HCT116 (cell line): ENCODE results near the gene BBX. TPM values are rescaled to one million over a fixed set of nuclear protein-coding genes. Genes with fewer than 3 reads are reported as not detected.

Experiments
- ATAC-seq: fragments of 200-7000 bp; cut with Tn5 transposase; 2 replicates; pipeline ENCODE4 v1.9.1; 2020; ENCODE audit warnings: mild to moderate bottlenecking, moderate library complexity
- BruUV-seq: library from RNA; stranded (reverse); fragments of 400-500 nt; replicated peaks from 2 replicates; lab custom pipeline; 2021; lab: Mats Ljungman, UMichigan
- CTCF ChIA-PET: fragments of 300-600 bp; sonication (Branson Sonifier 250); formaldehyde crosslinking; loops from one replicate; lab custom pipeline; 2021; ENCODE audit warnings: antibody characterized with exemption; lab: Charles Lee
- POLR2A ChIA-PET: fragments of 300-600, 350-600 bp; sonication (Branson Sonifier 250); formaldehyde crosslinking; loops from one replicate; lab custom pipeline; 2021; ENCODE audit warnings: antibody characterized with exemption; lab: Charles Lee
- RAD21 ChIA-PET, 2 experiments: fragments of 300-600 bp; sonication (Branson Sonifier 250); formaldehyde crosslinking; loops; one replicate each; lab custom pipeline; 2023; ENCODE audit warnings: low total read pairs in 2 of 2; ENCODE audit not compliant: uncharacterized antibody in 2 of 2, unreplicated experiment in 2 of 2, low non-redundant PET in 1 of 2; lab: Charles Lee
- DNase-seq: peaks from one replicate; pipeline ENCODE4 v3.0.0-alpha.2; 2010; ENCODE audit warnings: low read depth, low spot score
- H2AFZ ChIP-seq: fragments of 200-600 bp; shearing (Covaris generic), sonication (generic); 2 replicates; pipeline ENCODE4 v1.6.1; 2017; ENCODE audit warnings: low read depth, mixed run types, mixed read lengths, antibody characterized with exemption, low read length; ENCODE audit not compliant: poor library complexity, severe bottlenecking
- H3K27ac ChIP-seq: 2 replicates; pipeline ENCODE4 v1.5.1; 2012; ENCODE audit warnings: low read depth, low read length
- H3K27me3 ChIP-seq: fragments of 200-600 bp; sonication (generic); 2 replicates; pipeline ENCODE4 v1.6.1; 2016; ENCODE audit warnings: mixed run types, low read length, mixed read lengths; ENCODE audit not compliant: insufficient read depth
- H3K36me3 ChIP-seq, 2 experiments: fragments of 200-500 bp in 1 of 2; fragments of 200-600 bp in 1 of 2; sonication (Bioruptor generic) in 1 of 2; sonication (generic) in 1 of 2; 2 replicates each; pipeline versions ENCODE4 v1.5.1 to v1.6.1; 2014 to 2016; ENCODE audit warnings: low read length in 2 of 2, inconsistent platforms in 1 of 2, mixed read lengths in 1 of 2, mixed run types in 1 of 2; ENCODE audit not compliant: insufficient read depth in 2 of 2, control insufficient read depth in 1 of 2
- H3K4me1 ChIP-seq, 2 experiments: fragments of 200-600 bp in 1 of 2; sonication (generic) in 1 of 2; 2 replicates each; pipeline versions ENCODE4 v1.5.1 to v1.6.1; 2012 to 2017; ENCODE audit warnings: low read length in 2 of 2, inconsistent platforms in 1 of 2, mild to moderate bottlenecking in 1 of 2, mixed read lengths in 1 of 2, mixed run types in 1 of 2, moderate library complexity in 1 of 2; ENCODE audit not compliant: insufficient read depth in 2 of 2, control insufficient read depth in 1 of 2
- H3K4me2 ChIP-seq: fragments of 200-600 bp; sonication (generic); 2 replicates; pipeline ENCODE4 v1.6.1; 2017; ENCODE audit warnings: mixed run types, low read length, mixed read lengths
- H3K4me3 ChIP-seq, 2 experiments: fragments of 200-600 bp in 1 of 2; sonication (generic) in 1 of 2; replicated peaks in 1 of 2; 2 replicates each; pipeline ENCODE4 v1.5.1; 2011 to 2016; ENCODE audit warnings: low read length in 2 of 2, control low read depth in 1 of 2, low read depth in 1 of 2, mild to moderate bottlenecking in 1 of 2, mixed read lengths in 1 of 2, mixed run types in 1 of 2
- H3K79me2 ChIP-seq: fragments of 200-600 bp; sonication (generic); 2 replicates; pipeline ENCODE4 v1.6.1; 2017; ENCODE audit warnings: mild to moderate bottlenecking, mixed run types, low read length, moderate library complexity, mixed read lengths; ENCODE audit not compliant: insufficient read depth
- H3K9ac ChIP-seq: fragments of 200-600 bp; sonication (generic); 2 replicates; pipeline ENCODE4 v1.6.1; 2016; ENCODE audit warnings: low read length, mixed read lengths
- H3K9me2 ChIP-seq: fragments of 200-600 bp; sonication (generic), shearing (Covaris generic); 2 replicates; pipeline ENCODE4 v1.6.1; 2017; ENCODE audit warnings: mixed run types, mild to moderate bottlenecking, moderate library complexity; ENCODE audit not compliant: insufficient read depth
- H3K9me3 ChIP-seq, 2 experiments: fragments of 200-500 bp in 1 of 2; fragments of 200-600 bp in 1 of 2; sonication (Bioruptor generic) in 1 of 2; sonication (generic) in 1 of 2; 2 replicates each; pipeline ENCODE4 v1.6.1; 2014 to 2017; ENCODE audit warnings: low read length in 2 of 2, mixed read lengths in 2 of 2, inconsistent platforms in 1 of 2, low read depth in 1 of 2, mild to moderate bottlenecking in 1 of 2, mixed run types in 1 of 2, moderate library complexity in 1 of 2; ENCODE audit not compliant: control insufficient read depth in 1 of 2, insufficient read depth in 1 of 2
- H4K20me1 ChIP-seq: fragments of 200-600 bp; sonication (generic), shearing (Covaris generic); 2 replicates; pipeline ENCODE4 v1.6.1; 2017; ENCODE audit warnings: mixed run types, mild to moderate bottlenecking, moderate library complexity; ENCODE audit not compliant: insufficient read depth
- CEBPB ChIP-seq: IDR thresholded peaks from 2 replicates; pipeline ENCODE4 v1.6.1; 2012; ENCODE audit warnings: low read depth
- EGR1 ChIP-seq: IDR thresholded peaks from 2 replicates; pipeline ENCODE4 v1.6.1; 2012; ENCODE audit warnings: low read depth
- EZH2 ChIP-seq: fragments of 200-600 bp; sonication (generic); IDR thresholded peaks from 2 replicates; pipeline ENCODE4 v1.6.1; 2017; ENCODE audit warnings: antibody characterized with exemption, mixed run types
- EZH2phosphoT487 ChIP-seq: fragments of 200-600 bp; IDR thresholded peaks from 2 replicates; pipeline ENCODE4 v1.6.1; 2018; ENCODE audit warnings: antibody characterized with exemption, borderline replicate concordance
- JUND ChIP-seq: IDR thresholded peaks from 2 replicates; pipeline ENCODE4 v1.6.1; 2012
- POLR2AphosphoS5 ChIP-seq: IDR thresholded peaks from 2 replicates; pipeline ENCODE4 v1.6.1; 2011; ENCODE audit warnings: mild to moderate bottlenecking, low read depth, low read length, moderate library complexity
- SRF ChIP-seq: IDR thresholded peaks from 2 replicates; pipeline ENCODE4 v1.6.1; 2012; ENCODE audit warnings: low read depth
- YY1 ChIP-seq: IDR thresholded peaks from 2 replicates; pipeline ENCODE4 v1.6.1; 2011; ENCODE audit warnings: low read length, low read depth, moderate library complexity, mild to moderate bottlenecking; ENCODE audit not compliant: insufficient replicate concordance; ENCODE audit errors: extremely low read depth
- ZFX ChIP-seq: fragments of 450-650 bp; IDR thresholded peaks from 2 replicates; pipeline ENCODE4 v1.6.1; 2017
- ZNF274 ChIP-seq: fragments of 200-500 bp; sonication (Bioruptor generic); IDR thresholded peaks from 2 replicates; pipeline ENCODE4 v1.6.1; 2014; ENCODE audit warnings: mild to moderate bottlenecking, low read depth, low read length, inconsistent platforms
- intact Hi-C: fragments of 100-400 bp; cut with micrococcal nuclease; formaldehyde crosslinking; loops from 2 replicates; pipeline ENCODE4 v1.10.0; 2022
- total RNA-seq: library from RNA; stranded (reverse); gene quantifications from one replicate; pipeline ENCODE4 v1.2.1, GENCODE V29; 2021; ENCODE audit not compliant: unreplicated experiment
- TF ChIP-seq, protein P1 (sequence below): IDR thresholded peaks from 2 replicates; pipeline ENCODE4 v1.6.1; 2011; ENCODE audit warnings: mild to moderate bottlenecking, low read length, moderate library complexity; ENCODE audit not compliant: insufficient replicate concordance; ENCODE audit errors: extremely low read depth
- TF ChIP-seq, protein P2 (sequence below): IDR thresholded peaks from 2 replicates; pipeline ENCODE4 v1.6.1; 2012; ENCODE audit warnings: low read depth
- TF ChIP-seq, protein P3 (sequence below): IDR thresholded peaks from 2 replicates; pipeline ENCODE4 v1.6.1; 2012

The BBX gene
- total RNA-seq, 1 experiment from 2014 or later = 55.6 TPM

DNA sequence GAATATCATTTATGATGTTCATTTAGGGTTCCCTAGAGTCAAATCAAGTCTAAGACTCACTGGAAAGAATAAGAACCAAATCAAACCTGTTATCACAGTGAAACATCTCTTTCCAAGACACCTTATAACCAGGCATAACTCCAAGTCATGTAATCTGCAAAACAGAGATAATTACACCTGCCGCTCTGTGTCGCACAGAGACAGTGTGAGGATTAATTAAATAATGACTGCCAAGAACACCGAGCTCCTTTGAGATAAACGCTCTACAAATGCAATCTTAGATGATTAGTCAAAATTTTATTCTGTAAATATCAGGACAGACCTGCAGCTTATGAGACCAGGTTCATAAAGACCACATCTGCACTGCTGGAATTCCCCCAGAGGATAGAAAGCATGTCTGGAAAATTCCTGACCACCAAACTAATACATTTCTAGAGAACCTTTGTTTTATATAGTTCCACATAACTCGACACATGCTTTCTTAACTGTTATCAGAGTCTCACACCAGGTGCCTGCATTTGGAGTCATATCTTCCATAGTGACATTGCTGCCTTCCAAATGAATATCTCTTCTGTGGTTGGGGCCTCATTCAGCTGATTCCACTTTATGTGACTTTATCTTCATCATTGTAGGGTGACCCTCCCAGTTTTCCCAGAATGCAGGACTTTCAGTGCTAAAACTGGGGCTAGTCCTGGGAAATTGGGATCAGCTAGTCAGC, 315.3 kb downstream of the BBX start (continued):
- TF ChIP-seq POLR2AphosphoS5 = no peak
- no peak for TF ChIP-seq EZH2
- no peak for TF ChIP-seq ZNF274
- TF ChIP-seq ZFX = no peak
- TF ChIP-seq EZH2phosphoT487 = no peak

DNA sequence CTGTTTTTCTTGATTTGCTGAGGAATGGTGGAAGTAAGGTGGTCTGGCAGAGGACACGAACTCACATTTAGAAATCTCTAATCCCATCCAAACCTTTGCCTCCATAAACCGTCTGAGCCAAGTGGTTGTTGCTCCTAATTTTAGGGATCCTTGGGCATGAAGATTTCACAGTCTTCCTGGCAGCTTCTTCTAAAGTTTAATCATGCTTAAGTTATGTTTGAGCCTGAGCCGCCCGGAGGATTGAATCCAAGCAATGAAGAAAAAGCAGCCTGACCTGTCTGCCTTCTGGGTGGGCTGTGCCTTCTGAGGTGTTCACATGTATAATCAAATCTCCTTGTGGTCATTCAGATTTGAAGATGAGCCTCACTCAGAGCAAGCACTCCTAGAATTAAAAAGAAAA, 319.1 kb downstream of the BBX start:
- BruUV-seq = no TSS peak
- H3K4me1 ChIP-seq = peaks cover 0 to 3% of the 10 kb centered on the region in 2 experiments; a peak in 1 of 4 replicates
- no peaks in the 10 kb centered on the region for H3K79me2 ChIP-seq
- H3K27ac ChIP-seq = no peak overlapping the region
- no peak overlapping the region for H3K4me2 ChIP-seq
- no peak for DNase-seq
- no peaks in the 10 kb centered on the region for H3K36me3 ChIP-seq
- H2AFZ ChIP-seq = no peak overlapping the region
- RAD21 ChIA-PET = no interaction called here
- intact Hi-C loops = no loop called here
- no peak overlapping the region for H3K9ac ChIP-seq
- no peaks in the 10 kb centered on the region for H4K20me1 ChIP-seq
- CTCF ChIA-PET = no interaction called here
- POLR2A ChIA-PET = no interaction called here
- H3K4me3 ChIP-seq = no peak overlapping the region
- TF ChIP-seq CEBPB (no peak), ZFX (no peak), EGR1 (no peak), JUND (no peak), SRF (no peak)
- no peaks in the 10 kb centered on the region for H3K27me3 ChIP-seq
- ATAC-seq = no peak
- no peaks in the 10 kb centered on the region for H3K9me2 ChIP-seq
- no peaks in the 10 kb centered on the region for H3K9me3 ChIP-seq

DNA sequence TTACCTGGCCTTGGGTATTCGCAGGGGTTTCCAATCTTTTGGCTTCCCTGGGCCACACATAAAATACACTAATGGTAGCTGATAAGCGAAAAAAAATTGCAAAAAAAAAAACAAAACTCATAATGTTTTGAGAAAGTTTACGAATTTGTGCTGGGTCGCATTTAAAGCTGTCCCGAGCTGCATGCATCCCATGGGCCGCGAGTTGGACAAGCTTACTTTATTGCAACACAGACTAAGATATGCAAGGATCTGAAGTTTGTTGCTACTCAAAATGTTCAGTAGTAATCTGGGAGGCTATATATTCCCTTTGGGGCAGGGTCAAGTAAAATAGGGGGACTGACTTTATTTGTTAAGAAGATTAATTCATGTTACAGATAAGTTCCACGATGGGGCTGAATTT, 320.2 kb downstream of the BBX start:
- ChIA-PET POLR2A (no interaction called here), CTCF (interaction anchor here (1.2 kb wide), 1 partner anchor 13 kb away, joined by 3 read pairs; no protein-coding TSS in a partner anchor), RAD21 (no interaction called here)
- Histone ChIP-seq H3K9me2 (no peaks in the 10 kb centered on the region), H3K4me3 (no peak overlapping the region), H3K27ac (no peak overlapping the region), H3K9me3 (no peaks in the 10 kb centered on the region), H4K20me1 (no peaks in the 10 kb centered on the region), H3K4me1 (peaks cover 0 to 3% of the 10 kb centered on the region in 2 experiments; a peak in 1 of 4 replicates), H3K27me3 (no peaks in the 10 kb centered on the region), H3K79me2 (no peaks in the 10 kb centered on the region), H3K9ac (no peak overlapping the region), H2AFZ (no peak overlapping the region), H3K4me2 (no peak overlapping the region), H3K36me3 (no peaks in the 10 kb centered on the region)
- intact Hi-C loops = no loop called here
- DNase-seq = no peak
- no TSS peak for BruUV-seq
- ATAC-seq = no peak
- TF ChIP-seq, protein P1, sequence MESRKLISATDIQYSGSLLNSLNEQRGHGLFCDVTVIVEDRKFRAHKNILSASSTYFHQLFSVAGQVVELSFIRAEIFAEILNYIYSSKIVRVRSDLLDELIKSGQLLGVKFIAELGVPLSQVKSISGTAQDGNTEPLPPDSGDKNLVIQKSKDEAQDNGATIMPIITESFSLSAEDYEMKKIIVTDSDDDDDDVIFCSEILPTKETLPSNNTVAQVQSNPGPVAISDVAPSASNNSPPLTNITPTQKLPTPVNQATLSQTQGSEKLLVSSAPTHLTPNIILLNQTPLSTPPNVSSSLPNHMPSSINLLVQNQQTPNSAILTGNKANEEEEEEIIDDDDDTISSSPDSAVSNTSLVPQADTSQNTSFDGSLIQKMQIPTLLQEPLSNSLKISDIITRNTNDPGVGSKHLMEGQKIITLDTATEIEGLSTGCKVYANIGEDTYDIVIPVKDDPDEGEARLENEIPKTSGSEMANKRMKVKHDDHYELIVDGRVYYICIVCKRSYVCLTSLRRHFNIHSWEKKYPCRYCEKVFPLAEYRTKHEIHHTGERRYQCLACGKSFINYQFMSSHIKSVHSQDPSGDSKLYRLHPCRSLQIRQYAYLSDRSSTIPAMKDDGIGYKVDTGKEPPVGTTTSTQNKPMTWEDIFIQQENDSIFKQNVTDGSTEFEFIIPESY = no peak
- TF ChIP-seq, protein P2, sequence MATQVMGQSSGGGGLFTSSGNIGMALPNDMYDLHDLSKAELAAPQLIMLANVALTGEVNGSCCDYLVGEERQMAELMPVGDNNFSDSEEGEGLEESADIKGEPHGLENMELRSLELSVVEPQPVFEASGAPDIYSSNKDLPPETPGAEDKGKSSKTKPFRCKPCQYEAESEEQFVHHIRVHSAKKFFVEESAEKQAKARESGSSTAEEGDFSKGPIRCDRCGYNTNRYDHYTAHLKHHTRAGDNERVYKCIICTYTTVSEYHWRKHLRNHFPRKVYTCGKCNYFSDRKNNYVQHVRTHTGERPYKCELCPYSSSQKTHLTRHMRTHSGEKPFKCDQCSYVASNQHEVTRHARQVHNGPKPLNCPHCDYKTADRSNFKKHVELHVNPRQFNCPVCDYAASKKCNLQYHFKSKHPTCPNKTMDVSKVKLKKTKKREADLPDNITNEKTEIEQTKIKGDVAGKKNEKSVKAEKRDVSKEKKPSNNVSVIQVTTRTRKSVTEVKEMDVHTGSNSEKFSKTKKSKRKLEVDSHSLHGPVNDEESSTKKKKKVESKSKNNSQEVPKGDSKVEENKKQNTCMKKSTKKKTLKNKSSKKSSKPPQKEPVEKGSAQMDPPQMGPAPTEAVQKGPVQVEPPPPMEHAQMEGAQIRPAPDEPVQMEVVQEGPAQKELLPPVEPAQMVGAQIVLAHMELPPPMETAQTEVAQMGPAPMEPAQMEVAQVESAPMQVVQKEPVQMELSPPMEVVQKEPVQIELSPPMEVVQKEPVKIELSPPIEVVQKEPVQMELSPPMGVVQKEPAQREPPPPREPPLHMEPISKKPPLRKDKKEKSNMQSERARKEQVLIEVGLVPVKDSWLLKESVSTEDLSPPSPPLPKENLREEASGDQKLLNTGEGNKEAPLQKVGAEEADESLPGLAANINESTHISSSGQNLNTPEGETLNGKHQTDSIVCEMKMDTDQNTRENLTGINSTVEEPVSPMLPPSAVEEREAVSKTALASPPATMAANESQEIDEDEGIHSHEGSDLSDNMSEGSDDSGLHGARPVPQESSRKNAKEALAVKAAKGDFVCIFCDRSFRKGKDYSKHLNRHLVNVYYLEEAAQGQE = no peak
- TF ChIP-seq, protein P3, sequence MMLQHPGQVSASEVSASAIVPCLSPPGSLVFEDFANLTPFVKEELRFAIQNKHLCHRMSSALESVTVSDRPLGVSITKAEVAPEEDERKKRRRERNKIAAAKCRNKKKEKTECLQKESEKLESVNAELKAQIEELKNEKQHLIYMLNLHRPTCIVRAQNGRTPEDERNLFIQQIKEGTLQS = no peak
- TF ChIP-seq YY1 (no peak), EZH2phosphoT487 (no peak)
